ENCODE results near the gene SLX9. TPM values are rescaled to one million over a fixed set of nuclear protein-coding genes. Genes with fewer than 3 reads are reported as not detected.

Gene SLX9
- total and polyA plus RNA-seq, 2 donors (not counting 3 experiments of a cell fraction or from before 2014, with no cell fraction given), result 27.0 to 50.6 TPM

DNA sequence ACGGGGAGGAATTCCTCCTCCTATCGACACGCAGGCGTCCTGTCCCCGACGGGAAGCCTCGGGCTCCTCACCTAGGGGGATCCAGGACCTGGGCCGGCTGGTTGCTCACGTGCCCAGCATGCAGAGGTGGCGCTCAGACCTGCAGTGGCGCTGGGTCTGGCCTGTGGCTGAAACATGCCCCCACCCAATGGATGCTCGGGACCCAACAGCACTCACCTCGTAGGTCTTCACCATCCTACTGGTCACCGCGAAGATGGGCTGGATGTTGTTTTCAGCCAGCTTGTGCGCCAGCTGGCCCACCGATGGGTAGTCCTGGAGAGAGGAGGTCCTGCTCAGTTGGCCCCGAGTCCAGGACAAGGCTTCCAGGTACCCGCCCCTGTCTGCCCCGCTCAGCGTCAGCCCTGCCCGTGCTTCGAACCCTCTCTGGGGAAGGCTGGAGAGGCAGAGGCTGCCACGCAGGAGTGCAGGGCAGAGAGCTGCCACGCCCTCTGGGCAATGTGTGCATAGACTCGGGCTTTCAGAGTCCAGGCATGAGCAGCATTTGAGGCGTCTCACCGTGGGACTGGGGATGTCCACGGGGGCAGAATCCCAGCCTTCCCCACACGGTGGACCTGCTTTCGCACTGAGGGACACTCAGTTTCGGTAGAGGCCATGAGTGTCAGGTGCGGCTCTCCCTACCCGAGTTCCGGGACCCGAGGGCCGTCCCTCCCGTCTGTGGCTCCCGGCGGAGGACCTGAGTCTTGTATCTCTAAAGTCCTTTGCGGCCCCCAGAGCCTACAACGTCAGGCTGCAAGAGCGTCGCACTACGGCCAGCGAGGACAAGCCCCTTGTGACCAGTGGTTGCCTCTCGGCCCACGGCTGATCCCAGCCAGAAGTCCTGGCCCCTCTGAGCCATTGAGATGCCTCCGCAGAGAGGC is 40.7 kb upstream of the SLX9 start:
- H3K27ac ChIP-seq (ENCODE audit: insufficient read depth, low read depth, low read length), result no peak overlapping the region
- no peak overlapping the region for H3K9ac ChIP-seq (replicated peaks; ENCODE audit: extremely low read depth, insufficient read depth, low read length)
- no peaks in the 10 kb centered on the region for H3K79me2 ChIP-seq (ENCODE audit: control insufficient read depth, insufficient read depth, low read length)
- no peaks in the 10 kb centered on the region for H4K20me1 ChIP-seq (replicated peaks; ENCODE audit: control insufficient read depth, extremely low read depth, insufficient read depth, low read length)
- no peaks in the 10 kb centered on the region for H3K36me3 ChIP-seq (ENCODE audit: control insufficient read depth in 2 of 2, extremely low read depth in 1 of 2, insufficient read depth in 2 of 2, low read length in 2 of 2)
- no peaks in the 10 kb centered on the region for H3K9me3 ChIP-seq (replicated peaks; ENCODE audit: control insufficient read depth, insufficient read depth, low read length)
- no TSS peak for BruUV-seq (replicated peaks)
- no peak overlapping the region for H3K4me3 ChIP-seq (replicated peaks in 1 of 3; ENCODE audit: insufficient read depth in 1 of 3, low read depth in 1 of 3, low read length in 3 of 3)
- DNase-seq (ENCODE audit: low read depth, low spot score) (no peak), FAIRE-seq (no peak)
- no peaks in the 10 kb centered on the region for H3K4me1 ChIP-seq (ENCODE audit: control insufficient read depth, extremely low read depth, insufficient read depth, low read length)
- dilution Hi-C loops (cut with MboI; ENCODE audit: extremely low pct_ligation_motif_present, low sequenced_read_pairs), result no loop called here
- CTCF ChIA-PET, result interaction anchor here (1.0 to 1.4 kb wide), 2 partner anchors 8 to 99 kb away, joined by 3 read pairs; no protein-coding TSS in a partner anchor
- intact Hi-C loops (cut with micrococcal nuclease), result no loop called here
- H3K27me3 ChIP-seq (ENCODE audit: control insufficient read depth in 2 of 2, insufficient read depth in 2 of 2, low read length in 2 of 2), result no peaks in the 10 kb centered on the region
- H3K4me2 ChIP-seq (ENCODE audit: insufficient read depth, low read length), result no peak overlapping the region
- H3K9me1 ChIP-seq (replicated peaks; ENCODE audit: control insufficient read depth, extremely low read depth, insufficient read depth, low read length), result no peaks in the 10 kb centered on the region
- H2AFZ ChIP-seq (ENCODE audit: low read depth, low read length), result no peak overlapping the region
- TF ChIP-seq POLR2AphosphoS5 (IDR thresholded peaks at IDR 0.05; ENCODE audit: insufficient read depth, low read depth, low read length) (no peak), MYC (IDR thresholded peaks at IDR 0.05; ENCODE audit: low read depth, low read length) (no peak), JUN (IDR thresholded peaks at IDR 0.05; ENCODE audit: borderline replicate concordance, insufficient read depth, insufficient read length, low read depth) (no peak), EZH2 (IDR thresholded peaks at IDR 0.05; ENCODE audit: borderline replicate concordance, low read depth, low read length, severe bottlenecking) (no peak)
- POLR2A ChIA-PET, result no interaction called here

DNA sequence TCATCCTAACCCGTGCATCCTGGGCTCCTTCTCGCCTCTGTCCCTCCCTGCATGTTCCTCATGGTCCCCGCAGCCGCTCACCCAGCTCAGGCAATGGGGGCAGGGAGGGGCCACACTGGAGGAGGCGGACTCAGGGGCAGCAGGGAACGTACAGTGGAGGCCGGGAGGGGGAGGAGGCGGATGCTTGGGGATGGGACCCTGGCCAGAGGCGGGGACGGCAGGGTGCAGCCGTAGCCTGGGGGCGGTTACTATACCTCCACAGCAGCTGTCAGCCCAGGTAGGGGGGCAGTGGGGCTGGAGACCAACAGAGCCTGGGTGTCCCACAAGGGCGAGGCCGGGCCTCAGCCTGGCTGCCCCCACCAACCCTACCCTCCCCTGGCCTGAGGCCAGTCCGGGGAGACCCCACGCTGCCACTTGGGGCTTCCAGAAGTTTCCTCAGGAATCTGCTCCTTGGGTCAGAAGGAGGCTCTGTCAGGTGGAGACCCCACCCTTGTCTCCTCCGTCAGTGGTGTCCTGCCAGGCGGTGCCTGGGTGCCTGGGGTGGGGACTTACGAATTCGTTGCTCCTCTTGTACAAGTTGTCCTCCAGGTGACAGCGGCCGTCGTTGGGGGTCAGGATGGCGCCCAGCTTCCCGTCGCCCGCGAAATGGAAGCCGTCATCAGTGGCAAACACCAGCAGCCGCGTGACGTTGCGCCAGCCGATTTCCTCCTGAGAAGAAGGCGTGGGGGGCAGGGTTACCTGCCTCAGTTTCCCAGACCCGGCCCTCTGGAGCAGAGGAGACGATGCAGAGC is 39.9 kb upstream of the SLX9 start:
- dilution Hi-C loops (cut with MboI; ENCODE audit: extremely low pct_ligation_motif_present, low sequenced_read_pairs), result no loop called here
- no peak for TF ChIP-seq GATA2 (IDR thresholded peaks at IDR 0.05; ENCODE audit: insufficient read depth, insufficient read length, low read depth, low read length)
- no peak for TF ChIP-seq POLR2A (IDR thresholded peaks at IDR 0.05; ENCODE audit: low read depth, low read length)
- no peak for TF ChIP-seq FOS (IDR thresholded peaks at IDR 0.05; ENCODE audit: borderline replicate concordance, insufficient read depth, low read length)
- TF ChIP-seq, protein P1, sequence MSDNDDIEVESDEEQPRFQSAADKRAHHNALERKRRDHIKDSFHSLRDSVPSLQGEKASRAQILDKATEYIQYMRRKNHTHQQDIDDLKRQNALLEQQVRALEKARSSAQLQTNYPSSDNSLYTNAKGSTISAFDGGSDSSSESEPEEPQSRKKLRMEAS (IDR thresholded peaks at IDR 0.05; ENCODE audit: insufficient read depth, insufficient read length), result no peak
- TF ChIP-seq, protein P2, sequence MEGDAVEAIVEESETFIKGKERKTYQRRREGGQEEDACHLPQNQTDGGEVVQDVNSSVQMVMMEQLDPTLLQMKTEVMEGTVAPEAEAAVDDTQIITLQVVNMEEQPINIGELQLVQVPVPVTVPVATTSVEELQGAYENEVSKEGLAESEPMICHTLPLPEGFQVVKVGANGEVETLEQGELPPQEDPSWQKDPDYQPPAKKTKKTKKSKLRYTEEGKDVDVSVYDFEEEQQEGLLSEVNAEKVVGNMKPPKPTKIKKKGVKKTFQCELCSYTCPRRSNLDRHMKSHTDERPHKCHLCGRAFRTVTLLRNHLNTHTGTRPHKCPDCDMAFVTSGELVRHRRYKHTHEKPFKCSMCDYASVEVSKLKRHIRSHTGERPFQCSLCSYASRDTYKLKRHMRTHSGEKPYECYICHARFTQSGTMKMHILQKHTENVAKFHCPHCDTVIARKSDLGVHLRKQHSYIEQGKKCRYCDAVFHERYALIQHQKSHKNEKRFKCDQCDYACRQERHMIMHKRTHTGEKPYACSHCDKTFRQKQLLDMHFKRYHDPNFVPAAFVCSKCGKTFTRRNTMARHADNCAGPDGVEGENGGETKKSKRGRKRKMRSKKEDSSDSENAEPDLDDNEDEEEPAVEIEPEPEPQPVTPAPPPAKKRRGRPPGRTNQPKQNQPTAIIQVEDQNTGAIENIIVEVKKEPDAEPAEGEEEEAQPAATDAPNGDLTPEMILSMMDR (IDR thresholded peaks at IDR 0.05; ENCODE audit: extremely low read depth in 1 of 2, insufficient read depth in 1 of 2, low read depth in 1 of 2, low read length in 2 of 2), result no peak
- no peak for TF ChIP-seq JUN (IDR thresholded peaks at IDR 0.05; ENCODE audit: borderline replicate concordance, insufficient read depth, insufficient read length, low read depth)
- TF ChIP-seq POLR2AphosphoS5 (IDR thresholded peaks at IDR 0.05; ENCODE audit: insufficient read depth, low read depth, low read length), result no peak
- TF ChIP-seq EZH2 (IDR thresholded peaks at IDR 0.05; ENCODE audit: borderline replicate concordance, low read depth, low read length, severe bottlenecking), result no peak
- TF ChIP-seq MYC (IDR thresholded peaks at IDR 0.05; ENCODE audit: low read depth, low read length), result no peak
- Histone ChIP-seq H3K9me3 (replicated peaks; ENCODE audit: control insufficient read depth, insufficient read depth, low read length) (no peaks in the 10 kb centered on the region), H3K27ac (ENCODE audit: insufficient read depth, low read depth, low read length) (no peak overlapping the region), H4K20me1 (replicated peaks; ENCODE audit: control insufficient read depth, extremely low read depth, insufficient read depth, low read length) (no peaks in the 10 kb centered on the region), H3K9ac (replicated peaks; ENCODE audit: extremely low read depth, insufficient read depth, low read length) (no peak overlapping the region), H3K4me1 (ENCODE audit: control insufficient read depth, extremely low read depth, insufficient read depth, low read length) (no peaks in the 10 kb centered on the region), H3K9me1 (replicated peaks; ENCODE audit: control insufficient read depth, extremely low read depth, insufficient read depth, low read length) (no peaks in the 10 kb centered on the region), H3K4me2 (ENCODE audit: insufficient read depth, low read length) (no peak overlapping the region), H3K4me3 (replicated peaks in 1 of 3; ENCODE audit: insufficient read depth in 1 of 3, low read depth in 1 of 3, low read length in 3 of 3) (no peak overlapping the region), H3K36me3 (ENCODE audit: control insufficient read depth in 2 of 2, extremely low read depth in 1 of 2, insufficient read depth in 2 of 2, low read length in 2 of 2) (no peaks in the 10 kb centered on the region), H3K27me3 (ENCODE audit: control insufficient read depth in 2 of 2, insufficient read depth in 2 of 2, low read length in 2 of 2) (no peaks in the 10 kb centered on the region), H2AFZ (ENCODE audit: low read depth, low read length) (no peak overlapping the region), H3K79me2 (ENCODE audit: control insufficient read depth, insufficient read depth, low read length) (no peaks in the 10 kb centered on the region)
- no TSS peak for BruUV-seq (replicated peaks)
- FAIRE-seq (no peak), DNase-seq (ENCODE audit: low read depth, low spot score) (no peak)
- CTCF ChIA-PET, result interaction anchor here (1.4 to 1.9 kb wide), 2 partner anchors 8 to 100 kb away, joined by 3 to 5 read pairs; no protein-coding TSS in a partner anchor
- intact Hi-C loops (cut with micrococcal nuclease), result no loop called here
- POLR2A ChIA-PET, result no interaction called here

Measured in endothelial cell of umbilical vein (primary cell).